Jurkat, Clone E6-1 (cell line): ENCODE results near the gene ZNF487. TPM values are rescaled to one million over a fixed set of nuclear protein-coding genes. Genes with fewer than 3 reads are reported as not detected.
"Not testable (repeated sequence)": the region's sequence is repeated elsewhere in the genome, so short reads cannot be mapped to it uniquely, and the experiment has no call there.

Experiments
- DNase-seq: peaks from one replicate; pipeline ENCODE4 v3.0.0-alpha.2; 2011; ENCODE audit warnings: low read depth, low spot score
- H3K4me3 ChIP-seq: 2 replicates; pipeline ENCODE4 v1.5.1; 2011; ENCODE audit warnings: mild to moderate bottlenecking, low read length, control low read depth, moderate library complexity
- polyA plus RNA-seq: library from polyadenylated mRNA; unstranded; fragments of >200 nt; gene quantifications from one replicate; pipeline ENCODE4 v1.2.1, GENCODE V29; 2012; ENCODE audit warnings: missing spikeins; ENCODE audit not compliant: insufficient read length, insufficient read depth

Gene ZNF487
- 3.0 TPM for polyA plus RNA-seq

GRCh38 chr10:43436291-43437140 lies at the start of gene ZNF487:
Gene ZNF487, plus strand, starts transcription at chr10:43437111. Its CDS starts 38,703 bp downstream, at chr10:43475814.
- peak; percentile 69 for DNase-seq
- H3K4me3 ChIP-seq: peak within 1 kb of the TSS; percentile 89

- DNase-seq: no peak
- no peak overlapping the region for H3K4me3 ChIP-seq
Measured at GRCh38 chr10:43387678-43388032, 49.3 kb upstream of the ZNF487 start.

DNA sequence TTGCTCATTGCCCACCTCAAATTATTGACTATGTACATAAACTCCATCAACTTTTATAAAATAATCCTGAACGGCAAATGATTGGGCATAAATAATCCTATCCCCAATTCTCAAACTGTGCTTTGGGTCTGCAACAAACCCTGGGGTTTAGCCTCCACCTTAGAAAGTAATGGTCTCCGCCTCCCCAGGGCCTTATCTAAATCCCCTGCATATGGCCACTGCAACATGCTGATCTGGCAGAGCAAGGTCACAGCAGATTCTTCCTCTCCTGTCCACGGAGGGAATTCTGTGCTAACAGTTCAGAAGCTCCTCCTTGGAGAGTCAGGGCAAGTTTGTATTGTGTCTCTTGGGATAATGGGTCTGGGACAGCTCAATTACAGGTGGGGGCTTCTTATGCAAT lies 47.0 kb upstream of the ZNF487 start:
- no peak for DNase-seq
- H3K4me3 ChIP-seq: no peak overlapping the region

DNA sequence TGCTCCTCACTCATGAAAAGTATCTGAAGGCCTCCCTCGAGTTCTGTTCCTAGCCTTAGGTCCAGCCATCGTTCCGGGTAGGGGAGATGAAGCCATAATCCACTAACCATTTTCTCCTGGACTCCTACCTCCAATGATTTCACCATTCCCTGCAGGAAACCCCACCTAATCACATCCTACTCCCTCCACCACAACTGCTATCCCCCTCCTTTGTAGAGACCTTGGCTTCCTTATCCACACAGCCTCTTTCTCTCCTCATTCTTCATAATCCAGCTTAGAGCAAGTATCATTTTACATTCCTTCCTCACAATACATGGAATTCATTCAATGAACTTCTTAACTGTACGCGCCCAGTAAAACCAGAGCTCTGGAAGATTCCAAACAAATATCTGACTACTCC lies 46.6 kb upstream of the ZNF487 start:
- no peak for DNase-seq
- H3K4me3 ChIP-seq: no peak overlapping the region

DNA sequence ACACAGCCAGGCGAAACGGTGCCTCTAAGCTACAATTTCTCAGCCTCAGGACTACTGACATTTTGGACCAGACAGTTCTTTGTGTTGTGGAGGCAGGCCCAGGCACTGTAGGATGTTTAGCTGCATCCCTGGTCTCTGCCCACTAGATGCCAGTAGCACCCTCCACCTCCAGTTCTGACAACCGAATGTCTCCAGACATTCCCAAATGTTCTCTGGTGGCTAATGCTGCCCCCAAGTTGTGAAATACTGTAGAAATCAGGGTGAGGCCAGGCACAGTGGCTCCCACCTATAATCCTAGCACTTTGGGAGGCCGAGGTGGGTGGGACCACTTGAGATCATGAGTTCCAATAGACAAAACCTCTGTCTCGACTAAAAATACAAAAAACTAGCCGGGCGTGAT lies 46.2 kb upstream of the ZNF487 start:
- DNase-seq: no peak
- H3K4me3 ChIP-seq: no peak overlapping the region

- DNase-seq: no peak
- H3K4me3 ChIP-seq: no peak overlapping the region
Measured at GRCh38 chr10:43391496-43391895, 45.4 kb upstream of the ZNF487 start.

DNA sequence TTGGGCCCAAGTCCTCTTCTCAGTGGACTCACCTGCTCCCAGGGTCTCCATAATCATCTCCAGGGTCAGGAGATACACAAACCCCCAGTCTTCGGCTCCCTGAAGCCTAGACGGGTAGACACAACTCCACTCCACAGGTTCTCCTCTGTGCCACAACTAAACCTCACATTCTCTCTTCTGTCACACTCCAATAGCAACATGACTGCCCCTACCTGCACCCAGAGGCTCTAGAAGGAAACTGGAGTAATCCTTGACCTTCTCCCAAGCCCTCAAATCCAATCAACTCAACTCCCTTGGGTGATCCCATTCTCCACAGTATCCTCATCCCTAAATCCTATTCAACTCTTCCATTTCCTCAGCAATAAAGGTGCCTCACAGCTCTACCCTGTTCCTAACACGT lies 44.2 kb upstream of the ZNF487 start:
- no peak for DNase-seq
- H3K4me3 ChIP-seq: no peak overlapping the region

- not testable (repeated sequence) for DNase-seq, H3K4me3 ChIP-seq
Measured at GRCh38 chr10:43393186-43393585, 43.7 kb upstream of the ZNF487 start.

GRCh38 chr10:43393606-43394360 lies 43.1 kb upstream of the ZNF487 start:
- H3K4me3 ChIP-seq: no peak overlapping the region
- no peak for DNase-seq

GRCh38 chr10:43394868-43395267 lies 42.0 kb upstream of the ZNF487 start:
- no peak for DNase-seq
- H3K4me3 ChIP-seq: peak overlapping the region; percentile 87

- DNase-seq: no peak
- H3K4me3 ChIP-seq: peak overlapping the region; percentile 87
Measured at GRCh38 chr10:43395571-43396060, 41.3 kb upstream of the ZNF487 start.

DNA sequence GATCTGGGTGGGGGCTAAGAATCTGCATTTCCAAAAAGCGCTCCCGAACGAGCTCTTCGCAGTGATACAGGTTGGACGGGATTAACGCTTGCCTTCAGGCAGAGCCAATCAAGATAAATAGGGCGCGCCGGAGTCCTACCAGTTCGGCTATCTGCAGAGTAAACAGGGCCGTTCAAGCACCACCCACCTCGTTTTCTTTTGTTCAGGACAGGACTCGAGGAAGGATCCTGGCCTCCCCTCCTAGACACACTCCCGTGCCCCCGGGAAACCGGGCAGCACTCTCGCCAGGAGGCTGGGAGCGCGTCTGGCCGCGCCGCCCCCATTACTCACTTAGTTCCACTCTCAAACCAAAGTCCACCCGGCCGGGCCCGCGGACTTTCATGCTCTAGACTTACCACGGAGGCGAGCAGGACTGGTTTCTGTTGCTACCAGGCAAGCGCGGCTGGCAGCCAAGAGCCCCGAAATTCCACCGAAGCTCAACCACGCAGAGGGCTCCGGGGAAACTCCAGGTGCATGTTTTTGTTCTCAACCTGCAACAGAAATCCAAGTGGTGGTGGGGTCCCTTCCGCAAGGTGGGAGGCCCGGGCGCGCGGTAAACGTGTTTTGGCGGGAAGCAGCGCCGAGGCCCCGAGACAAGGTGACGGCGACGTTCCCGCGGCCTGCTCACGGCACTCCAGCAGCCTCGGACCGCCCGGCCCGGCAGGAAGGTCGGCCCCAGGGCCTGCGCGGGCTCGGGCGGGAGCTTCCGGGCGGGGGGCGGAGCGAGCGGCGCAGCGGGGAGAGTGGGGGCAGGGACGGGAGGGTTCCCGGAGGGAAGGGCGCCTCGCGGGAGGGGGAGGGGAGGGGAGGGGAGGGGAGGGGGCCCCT lies 40.6 kb upstream of the ZNF487 start:
- peak overlapping the region; percentile 87 for H3K4me3 ChIP-seq

GRCh38 chr10:43396928-43397624 lies 39.8 kb upstream of the ZNF487 start:
- peak overlapping the region; percentile 63 for H3K4me3 ChIP-seq
- DNase-seq: peak; percentile 87

More for the DNA sequence above, 40.6 kb upstream of the ZNF487 start:
- peak; percentile 64 for DNase-seq

DNA sequence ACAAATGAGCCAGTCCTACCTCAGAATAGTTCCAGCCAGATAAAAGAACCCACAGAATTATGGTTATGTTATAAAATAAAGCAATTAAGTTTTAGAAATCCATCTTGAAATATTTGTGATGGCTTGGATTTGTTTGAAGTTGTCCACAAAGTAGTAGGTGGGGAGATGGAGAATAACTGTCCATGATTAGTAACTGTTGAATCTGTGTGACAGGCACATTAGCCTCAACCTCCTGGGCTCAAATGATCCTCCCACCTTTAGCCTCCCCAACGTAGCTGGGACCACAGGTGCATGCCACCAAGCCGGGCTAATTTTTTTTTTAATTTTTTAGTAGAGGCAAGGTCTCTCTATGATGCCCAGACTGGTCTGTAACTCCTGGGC lies 38.0 kb upstream of the ZNF487 start:
- H3K4me3 ChIP-seq: peak overlapping the region; percentile 63; the same call in 1 of the 2 replicates
- no peak for DNase-seq

- no peak overlapping the region for H3K4me3 ChIP-seq
- no peak for DNase-seq
Measured at GRCh38 chr10:43399320-43400310, 37.3 kb upstream of the ZNF487 start.

GRCh38 chr10:43401627-43402026 lies 35.3 kb upstream of the ZNF487 start:
- DNase-seq: no peak
- no peak overlapping the region for H3K4me3 ChIP-seq

GRCh38 chr10:43402176-43402575 lies 34.7 kb upstream of the ZNF487 start:
- H3K4me3 ChIP-seq: no peak overlapping the region
- DNase-seq: no peak
